ENCODE measurements around the gene NOD2. TPM values are rescaled to one million over a fixed set of nuclear protein-coding genes. Genes with fewer than 3 reads are reported as not detected.

Gene NOD2
- total and polyA plus RNA-seq, 5 experiments from 2014 or later, result 0.08 to 0.51 (median 0.41) TPM; not detected in 1

- POLR2A ChIA-PET, result interaction anchor here (1.1 kb wide), 1 partner anchor 11 kb away, joined by 3 read pairs; no protein-coding TSS in a partner anchor
- H3K27me3 Mint-ChIP-seq, result peaks cover 0 to 20% (median 4%) of the 10 kb centered on the region in 5 donors
- peak in 1 of 10 donors; percentile 23 for DNase-seq
- no peaks in the 10 kb centered on the region for H3K9me3 Mint-ChIP-seq
- H3K36me3 Mint-ChIP-seq, result no peaks in the 10 kb centered on the region
- H3K27ac Mint-ChIP-seq, result peak overlapping the region in 8 of 10 donors; percentile 13 to 92 (median 51)
- peak in 1 of 2 donors; percentile 24 for ATAC-seq
- H3K4me3 Mint-ChIP-seq, result peak overlapping the region in 8 of 10 donors; percentile 17 to 54 (median 40)
- H3K4me1 Mint-ChIP-seq, result peaks cover 39 to 75% (median 57%) of the 10 kb centered on the region in 4 donors
These were observed 3.4 kb downstream of the NOD2 start for GRCh38 chr16:50696575-50697420.

- Mint-ChIP-seq H3K4me1 (peaks cover 36 to 75% (median 55%) of the 10 kb centered on the region in 4 donors), H3K36me3 (no peaks in the 10 kb centered on the region), H3K27ac (peak overlapping the region in 6 of 10 donors; percentile 49 to 92 (median 84)), H3K27me3 (peaks cover 0 to 20% (median 4%) of the 10 kb centered on the region in 5 donors), H3K9me3 (no peaks in the 10 kb centered on the region), H3K4me3 (peak overlapping the region in 8 of 10 donors; percentile 47 to 91 (median 82))
- ATAC-seq (no peak), DNase-seq (no peak)
- POLR2A ChIA-PET, result no interaction called here
These were observed 4.0 kb downstream of the NOD2 start for GRCh38 chr16:50697421-50697715.

GRCh38 chr16:50697881-50698767 is 4.7 kb downstream of the NOD2 start:
- ATAC-seq, result peak; percentile 25 to 45
- peak in 1 of 10 donors; percentile 25 for DNase-seq
- Mint-ChIP-seq H3K27me3 (peaks cover 0 to 20% (median 4%) of the 10 kb centered on the region in 5 donors), H3K4me3 (peak overlapping the region; percentile 47 to 91 (median 82)), H3K27ac (peak overlapping the region in 9 of 10 donors; percentile 52 to 92 (median 82)), H3K36me3 (no peaks in the 10 kb centered on the region), H3K9me3 (no peaks in the 10 kb centered on the region), H3K4me1 (peaks cover 29 to 79% (median 47%) of the 10 kb centered on the region in 4 donors)
- POLR2A ChIA-PET, result no interaction called here

- Mint-ChIP-seq H3K27me3 (peaks cover 0 to 15% (median 3%) of the 10 kb centered on the region in 5 donors), H3K27ac (peak overlapping the region in 2 of 10 donors; percentile 53 to 91), H3K4me3 (peak overlapping the region in 4 of 10 donors; percentile 17 to 60 (median 50)), H3K36me3 (peaks cover 0 to 10% (median 8%) of the 10 kb centered on the region in 3 donors), H3K9me3 (peaks cover 0 to 11% (median 9%) of the 10 kb centered on the region in 9 donors), H3K4me1 (peaks cover 21 to 72% (median 38%) of the 10 kb centered on the region in 4 donors)
- ATAC-seq (no peak), DNase-seq (no peak)
- POLR2A ChIA-PET, result interaction anchor here (0.7 kb wide), 2 partner anchors 9 to 17 kb away, joined by 3 to 4 read pairs; no protein-coding TSS in a partner anchor
These were observed 6.1 kb downstream of the NOD2 start for GRCh38 chr16:50699326-50700159.

GRCh38 chr16:50702725-50703124 is 9.3 kb downstream of the NOD2 start:
- POLR2A ChIA-PET, result interaction anchor here (1.0 kb wide), 1 partner anchor 39 kb away, joined by 3 read pairs; the partner anchor contains the start of gene CYLD
- DNase-seq, result no peak
- ATAC-seq, result no peak
- H3K36me3 Mint-ChIP-seq, result peaks cover 0 to 22% (median 21%) of the 10 kb centered on the region in 3 donors
- H3K27ac Mint-ChIP-seq, result no peak overlapping the region
- H3K9me3 Mint-ChIP-seq, result peaks cover 0 to 26% (median 20%) of the 10 kb centered on the region in 9 donors
- no peak overlapping the region for H3K4me3 Mint-ChIP-seq
- no peaks in the 10 kb centered on the region for H3K27me3 Mint-ChIP-seq
- peaks cover 14 to 40% (median 14%) of the 10 kb centered on the region in 4 donors for H3K4me1 Mint-ChIP-seq

GRCh38 chr16:50704245-50704644 is 10.8 kb downstream of the NOD2 start:
- DNase-seq (no peak), ATAC-seq (no peak)
- Mint-ChIP-seq H3K9me3 (peaks cover 0 to 26% (median 20%) of the 10 kb centered on the region in 9 donors), H3K4me3 (no peak overlapping the region), H3K36me3 (peaks cover 0 to 22% (median 21%) of the 10 kb centered on the region in 3 donors), H3K27ac (no peak overlapping the region), H3K4me1 (peaks cover 10 to 32% (median 16%) of the 10 kb centered on the region in 4 donors), H3K27me3 (no peaks in the 10 kb centered on the region)
- POLR2A ChIA-PET, result interaction anchor here (1.2 kb wide), 1 partner anchor 28 kb away, joined by 3 read pairs; no protein-coding TSS in a partner anchor

- Mint-ChIP-seq H3K27ac (peak overlapping the region in 1 of 10 donors; percentile 1), H3K36me3 (peaks cover 0 to 22% (median 21%) of the 10 kb centered on the region in 3 donors), H3K9me3 (peaks cover 0 to 26% (median 20%) of the 10 kb centered on the region in 9 donors), H3K4me1 (peaks cover 11 to 32% (median 17%) of the 10 kb centered on the region in 4 donors), H3K27me3 (no peaks in the 10 kb centered on the region), H3K4me3 (no peak overlapping the region)
- ATAC-seq (no peak), DNase-seq (no peak)
- POLR2A ChIA-PET, result no interaction called here
These were observed 12.2 kb downstream of the NOD2 start for GRCh38 chr16:50705436-50706110.

GRCh38 chr16:50706250-50706649 is 12.8 kb downstream of the NOD2 start:
- POLR2A ChIA-PET, result no interaction called here
- H3K4me3 Mint-ChIP-seq, result no peak overlapping the region
- H3K27ac Mint-ChIP-seq, result peak overlapping the region in 1 of 10 donors; percentile 40
- H3K9me3 Mint-ChIP-seq, result peaks cover 0 to 26% (median 20%) of the 10 kb centered on the region in 9 donors
- peaks cover 0 to 22% (median 21%) of the 10 kb centered on the region in 3 donors for H3K36me3 Mint-ChIP-seq
- DNase-seq (no peak), ATAC-seq (no peak)
- no peaks in the 10 kb centered on the region for H3K27me3 Mint-ChIP-seq
- peaks cover 11 to 32% (median 17%) of the 10 kb centered on the region in 4 donors for H3K4me1 Mint-ChIP-seq

GRCh38 chr16:50708373-50709060 is 15.1 kb downstream of the NOD2 start:
- peaks cover 0 to 22% (median 21%) of the 10 kb centered on the region in 3 donors for H3K36me3 Mint-ChIP-seq
- peak overlapping the region in 3 of 10 donors; percentile 20 to 41 (median 29) for H3K27ac Mint-ChIP-seq
- H3K4me1 Mint-ChIP-seq, result peaks cover 11 to 24% (median 17%) of the 10 kb centered on the region in 4 donors
- H3K4me3 Mint-ChIP-seq, result no peak overlapping the region
- peaks cover 0 to 26% (median 20%) of the 10 kb centered on the region in 9 donors for H3K9me3 Mint-ChIP-seq
- no peaks in the 10 kb centered on the region for H3K27me3 Mint-ChIP-seq
- DNase-seq (no peak), ATAC-seq (no peak)
- POLR2A ChIA-PET, result interaction anchor here (0.6 to 1.5 kb wide), 2 partner anchors 9 to 33 kb away, joined by 3 to 4 read pairs; partner anchors contain the start of gene CYLD

GRCh38 chr16:50709061-50709684 is 15.8 kb downstream of the NOD2 start:
- H3K4me1 Mint-ChIP-seq, result peaks cover 11 to 24% (median 17%) of the 10 kb centered on the region in 4 donors
- H3K36me3 Mint-ChIP-seq, result peaks cover 0 to 15% (median 14%) of the 10 kb centered on the region in 3 donors
- H3K27ac Mint-ChIP-seq, result peak overlapping the region in 4 of 10 donors; percentile 20 to 57 (median 34)
- no peak overlapping the region for H3K4me3 Mint-ChIP-seq
- H3K9me3 Mint-ChIP-seq, result peaks cover 0 to 19% (median 15%) of the 10 kb centered on the region in 9 donors
- ATAC-seq (no peak), DNase-seq (no peak)
- POLR2A ChIA-PET, result interaction anchor here (1.5 kb wide), 1 partner anchor 33 kb away, joined by 3 read pairs; the partner anchor contains the start of gene CYLD
- no peaks in the 10 kb centered on the region for H3K27me3 Mint-ChIP-seq
